NCI-H460 (cell line): ENCODE measurements around the gene GDF2. TPM values are rescaled to one million over a fixed set of nuclear protein-coding genes. Genes with fewer than 3 reads are reported as not detected.

ENCODE experiments used
- DNase-seq: peaks from one replicate; pipeline ENCODE4 v3.0.0-alpha.2; 2016; ENCODE audit warnings: low read depth; ENCODE audit errors: extremely low read depth
- total RNA-seq: library from RNA; depleted of rRNA; stranded (reverse); fragments of >200 nt; shearing (Covaris generic); gene quantifications from 2 replicates; pipeline ENCODE4 v1.2.3, GENCODE V29; 2014

GDF2 gene
- total RNA-seq, 1 experiment from 2014 or later = not detected

DNA sequence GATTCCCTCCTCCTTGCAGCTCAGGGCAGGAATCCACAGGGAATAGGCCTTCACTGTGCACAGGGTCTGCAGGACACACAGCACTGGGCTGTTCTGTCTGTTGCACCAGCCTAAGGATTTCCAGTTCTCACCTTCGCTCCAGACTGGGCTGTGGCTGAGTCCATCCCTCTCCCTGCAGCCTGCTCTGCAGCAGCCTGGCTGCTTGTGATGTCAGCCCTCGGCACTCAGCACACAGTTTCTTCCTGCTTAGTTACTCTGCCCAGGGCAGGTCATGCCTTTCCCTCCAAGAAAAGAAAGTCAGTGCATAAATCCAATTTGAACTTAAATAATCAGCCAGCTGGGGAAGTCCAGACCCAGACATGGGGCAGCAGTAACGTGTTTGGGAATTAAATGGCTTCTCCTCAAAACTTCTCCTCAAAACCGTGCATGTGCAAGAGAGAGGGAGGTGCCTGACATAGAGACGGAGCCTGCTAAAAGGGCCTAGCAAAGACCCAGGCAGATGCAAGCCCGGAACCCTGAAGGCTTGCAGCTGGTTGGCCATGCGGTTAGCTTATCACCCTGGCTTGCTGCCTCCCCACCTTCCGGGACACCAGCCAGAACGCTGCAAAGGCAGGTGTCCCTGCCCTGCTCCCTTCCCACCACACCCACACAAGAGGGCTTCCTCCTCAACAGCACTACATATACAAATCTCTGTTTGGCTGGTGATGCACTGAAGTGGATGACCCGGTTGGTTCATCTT, 10.9 kb upstream of the GDF2 start:
- no peak for DNase-seq

DNA sequence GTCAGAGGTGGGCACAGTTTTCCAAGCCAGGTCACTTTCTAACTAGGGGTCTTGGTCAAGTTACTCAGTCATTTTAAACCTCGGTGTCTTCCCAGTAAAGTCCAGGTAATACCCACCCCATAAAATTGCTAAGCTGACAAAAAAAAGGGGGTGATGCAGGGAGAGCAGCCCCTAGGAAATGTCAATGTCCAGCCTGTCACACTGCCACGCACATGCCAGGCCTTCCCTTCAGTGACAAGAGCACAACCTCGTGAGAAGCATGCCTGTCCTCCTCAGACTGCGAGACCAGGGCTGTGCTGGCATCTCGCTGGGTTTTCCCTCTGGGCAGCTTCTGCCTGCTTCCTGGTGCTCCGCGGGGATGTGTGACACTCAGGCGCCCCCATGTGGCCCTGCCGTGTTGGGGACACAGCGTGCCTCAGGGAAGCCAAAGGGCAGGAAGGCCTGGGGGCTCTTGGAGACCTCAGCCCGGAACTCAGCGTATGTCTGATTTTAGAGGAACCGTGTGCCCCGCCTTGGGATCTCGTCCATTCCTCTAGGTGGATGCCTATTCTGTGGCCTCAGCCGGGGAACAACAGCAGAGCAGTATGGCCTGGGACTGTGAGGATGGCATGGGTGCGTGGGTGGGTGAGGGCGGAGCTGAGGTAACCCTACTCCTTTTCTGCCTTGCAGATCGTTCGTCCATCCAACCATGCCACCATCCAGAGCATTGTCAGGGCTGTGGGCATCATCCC, 10.2 kb upstream of the GDF2 start:
- DNase-seq = peak; percentile 64

DNA sequence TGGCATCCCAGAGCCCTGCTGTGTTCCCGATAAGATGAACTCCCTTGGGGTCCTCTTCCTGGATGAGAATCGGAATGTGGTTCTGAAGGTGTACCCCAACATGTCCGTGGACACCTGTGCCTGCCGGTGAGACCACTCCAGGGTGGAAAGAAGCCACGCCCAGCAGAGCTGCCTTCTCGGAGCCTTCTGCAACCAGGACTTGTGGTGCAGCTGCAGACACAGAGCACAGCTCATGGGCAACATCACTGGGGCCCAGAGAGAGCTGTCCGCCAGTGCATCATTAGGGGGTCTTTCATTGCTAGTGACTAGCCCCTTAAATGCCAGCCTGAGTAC, 9.6 kb upstream of the GDF2 start:
- DNase-seq = no peak

DNA sequence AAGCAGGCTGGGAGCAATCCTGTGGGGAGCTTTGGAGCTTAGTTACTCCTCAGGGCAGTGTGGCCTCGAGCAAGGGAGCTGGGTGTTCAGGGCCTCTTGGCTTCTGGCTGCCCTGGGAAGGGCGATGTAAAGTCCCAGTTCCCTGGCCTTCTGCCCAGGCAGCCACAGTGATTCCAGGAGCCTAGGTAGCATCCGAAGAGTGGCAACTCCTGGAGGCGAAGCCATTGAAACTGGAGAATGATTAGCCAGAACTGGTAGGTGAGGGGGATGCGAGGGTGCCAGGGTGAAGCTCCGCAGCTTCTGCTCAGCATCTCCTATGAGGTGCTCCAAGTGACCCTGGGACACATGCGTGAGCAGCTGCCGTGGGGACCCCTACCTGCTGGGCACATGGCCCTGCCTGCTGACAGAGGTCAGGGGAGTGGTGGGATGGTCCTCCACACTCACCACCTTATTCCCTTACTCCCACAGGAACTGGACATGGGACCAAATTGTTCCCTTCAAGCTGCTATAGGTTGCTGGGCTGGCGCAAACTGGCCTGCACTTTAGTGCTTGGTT, 7.8 kb upstream of the GDF2 start:
- no peak for DNase-seq

DNA sequence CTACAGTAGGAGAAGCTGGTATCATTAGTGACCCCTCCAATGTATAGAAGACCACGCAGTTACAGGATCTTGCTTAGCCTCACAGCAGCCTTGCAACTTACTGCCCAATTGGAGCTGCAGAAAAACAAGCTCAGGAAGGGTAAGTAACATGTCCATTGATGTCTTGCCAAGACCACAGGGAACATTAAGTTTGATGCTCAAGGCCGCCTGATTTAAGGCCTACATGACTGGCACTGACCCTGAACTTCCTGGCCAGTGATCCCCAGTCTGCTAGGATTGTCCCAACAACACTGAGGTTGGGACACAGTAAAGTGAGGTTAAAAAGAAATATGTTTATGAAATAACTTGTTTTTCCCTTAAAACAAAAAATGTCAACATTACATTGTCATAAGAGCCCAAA, 6.8 kb upstream of the GDF2 start:
- no peak for DNase-seq

DNA sequence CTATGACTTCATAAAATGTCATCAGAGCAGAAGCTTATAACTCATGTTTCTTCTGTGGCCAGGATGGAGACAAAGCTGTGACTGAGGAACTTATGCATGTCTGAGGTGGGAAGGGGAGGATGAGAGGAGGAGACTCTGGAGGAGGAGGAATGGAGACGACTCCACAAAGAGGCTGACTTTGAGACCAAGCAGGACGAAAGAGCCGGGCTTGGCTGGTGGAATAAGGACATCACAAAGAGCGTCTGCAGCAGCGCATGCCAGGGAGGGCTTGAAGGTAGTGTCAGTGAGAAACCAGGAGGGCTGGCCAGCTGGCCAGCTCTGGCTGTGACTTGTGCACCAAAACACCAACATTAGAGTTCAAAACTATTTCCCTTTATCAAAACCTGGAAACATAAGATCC, 6.1 kb upstream of the GDF2 start:
- no peak for DNase-seq

DNA sequence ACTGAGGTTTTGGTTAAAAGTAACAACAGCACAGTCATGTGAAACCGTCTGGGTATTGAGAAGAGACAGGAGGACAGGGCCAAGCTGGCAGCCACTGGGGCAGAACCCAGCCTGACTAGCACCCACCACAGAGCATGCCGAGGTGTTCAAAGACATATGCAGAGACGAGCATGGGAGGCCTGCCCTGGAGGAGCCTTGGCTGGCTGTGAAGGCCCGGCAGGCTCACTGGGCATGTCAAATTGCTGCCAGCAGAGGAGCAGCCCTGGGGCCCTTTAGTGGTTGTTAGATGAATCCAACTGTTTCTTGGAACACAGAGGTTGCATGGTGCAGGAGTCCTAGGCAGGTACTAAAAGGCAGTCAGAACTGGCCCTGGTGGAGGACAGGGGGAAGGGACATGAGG, 5.0 kb upstream of the GDF2 start:
- no peak for DNase-seq

DNA sequence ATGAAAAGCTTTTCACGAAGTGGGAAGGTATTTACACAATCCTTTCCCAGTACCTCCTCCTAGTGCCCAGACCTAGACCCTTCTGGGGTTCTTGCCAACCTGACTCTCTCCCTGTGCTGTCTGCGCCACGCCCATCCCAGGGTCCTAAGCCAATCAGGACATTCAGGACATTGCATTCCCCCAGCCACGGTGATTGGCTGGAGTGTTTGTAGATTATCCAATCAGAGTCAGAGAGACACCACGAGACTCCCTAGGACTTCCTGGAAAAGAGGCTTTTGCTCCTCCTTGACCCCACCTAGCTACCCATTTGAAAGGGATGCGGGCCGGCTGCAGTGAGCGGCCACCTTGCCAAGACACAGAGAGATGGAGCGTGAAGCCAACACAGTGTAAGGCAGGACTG, 3.5 kb upstream of the GDF2 start:
- DNase-seq = no peak

DNA sequence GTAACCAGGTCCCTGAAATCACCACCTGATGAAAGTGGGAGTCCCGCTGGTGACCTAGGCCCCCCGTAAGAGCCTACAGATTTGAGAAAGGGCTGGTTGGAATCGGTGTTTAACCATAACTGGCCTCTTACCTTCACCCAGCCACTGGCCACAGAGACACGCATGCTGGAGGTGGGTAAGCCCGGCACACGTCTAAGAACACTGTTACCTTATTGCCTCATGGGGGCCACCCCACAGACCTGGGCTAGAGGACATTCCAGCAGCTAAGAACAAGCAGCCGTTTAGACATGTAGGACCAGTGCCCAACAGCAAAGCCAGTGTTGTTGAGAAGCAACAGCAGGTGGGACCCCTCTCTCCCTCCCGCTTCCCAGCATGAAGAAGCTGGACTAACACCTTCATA, 2.5 kb upstream of the GDF2 start:
- DNase-seq = no peak

DNA sequence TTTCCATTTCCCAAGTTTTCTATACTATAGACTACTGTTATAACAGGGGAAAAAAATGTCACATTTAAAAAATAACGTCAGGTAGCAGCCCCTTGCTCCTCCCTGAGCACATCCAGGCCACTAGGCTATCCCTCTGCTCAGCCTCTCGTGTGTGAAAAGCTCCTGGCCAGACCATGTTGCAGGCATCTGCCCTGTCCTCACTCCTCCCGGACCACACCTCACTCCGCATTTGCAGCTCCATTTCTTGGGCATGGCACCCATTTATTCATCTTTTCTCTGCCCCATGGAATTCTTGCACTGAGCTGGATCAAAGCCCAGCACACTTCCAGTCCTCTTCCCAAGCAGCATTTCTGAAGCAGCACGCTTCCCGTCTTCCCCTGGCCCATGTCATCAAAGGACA, 1.4 kb upstream of the GDF2 start:
- no peak for DNase-seq

DNA sequence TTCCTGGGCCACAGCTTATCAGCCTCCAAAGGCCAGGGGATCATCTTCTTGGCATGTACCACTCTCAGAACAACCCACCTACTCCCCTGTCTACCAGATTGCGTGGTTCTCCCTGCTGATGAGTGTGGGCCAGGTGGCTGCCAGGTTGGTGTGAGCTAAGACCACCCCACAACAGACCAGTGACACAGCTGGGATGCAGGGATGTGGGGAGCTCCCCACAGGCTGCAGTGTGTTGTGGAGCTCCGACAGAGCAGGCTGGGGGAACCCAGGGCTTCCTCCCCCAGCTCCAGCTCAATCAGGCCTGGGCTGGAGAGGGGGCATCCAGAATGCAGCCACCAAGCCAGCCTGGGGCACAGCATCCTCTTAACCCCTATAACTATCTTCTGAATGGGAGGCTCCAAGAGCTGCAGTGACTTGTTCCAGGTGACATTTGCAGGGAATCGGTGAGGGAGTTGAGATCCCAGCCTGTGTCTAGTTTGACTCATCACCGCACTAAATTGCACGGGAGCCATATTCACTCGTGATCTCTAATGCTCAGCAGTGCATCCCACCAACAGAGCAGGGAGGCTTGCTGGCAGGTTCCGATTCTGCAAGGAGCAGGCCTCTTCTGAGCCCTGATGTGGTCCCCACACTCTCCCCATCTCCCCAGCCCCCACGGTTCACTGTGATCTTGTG, 596 bp upstream of the GDF2 start:
- DNase-seq = no peak

DNA sequence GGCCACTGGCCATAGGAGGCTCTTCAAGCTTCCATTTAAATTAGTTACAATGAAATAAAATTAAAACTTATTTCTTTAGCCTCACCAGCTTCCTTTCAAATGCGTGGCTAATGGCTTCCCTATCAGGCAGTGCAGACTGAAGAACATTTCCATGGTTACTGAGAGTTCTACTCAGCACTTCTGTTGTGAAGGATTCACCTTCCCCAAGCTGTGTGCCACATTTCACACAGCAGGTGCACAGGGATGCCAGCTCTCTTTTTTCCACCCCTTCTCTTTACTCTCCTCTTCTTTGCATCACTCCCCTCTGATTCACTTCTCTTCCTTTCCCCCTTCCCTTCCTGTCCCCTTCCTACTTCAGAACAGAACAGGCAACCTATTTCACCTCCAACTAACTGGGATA, 833 bp downstream of the GDF2 start:
- no peak for DNase-seq

DNA sequence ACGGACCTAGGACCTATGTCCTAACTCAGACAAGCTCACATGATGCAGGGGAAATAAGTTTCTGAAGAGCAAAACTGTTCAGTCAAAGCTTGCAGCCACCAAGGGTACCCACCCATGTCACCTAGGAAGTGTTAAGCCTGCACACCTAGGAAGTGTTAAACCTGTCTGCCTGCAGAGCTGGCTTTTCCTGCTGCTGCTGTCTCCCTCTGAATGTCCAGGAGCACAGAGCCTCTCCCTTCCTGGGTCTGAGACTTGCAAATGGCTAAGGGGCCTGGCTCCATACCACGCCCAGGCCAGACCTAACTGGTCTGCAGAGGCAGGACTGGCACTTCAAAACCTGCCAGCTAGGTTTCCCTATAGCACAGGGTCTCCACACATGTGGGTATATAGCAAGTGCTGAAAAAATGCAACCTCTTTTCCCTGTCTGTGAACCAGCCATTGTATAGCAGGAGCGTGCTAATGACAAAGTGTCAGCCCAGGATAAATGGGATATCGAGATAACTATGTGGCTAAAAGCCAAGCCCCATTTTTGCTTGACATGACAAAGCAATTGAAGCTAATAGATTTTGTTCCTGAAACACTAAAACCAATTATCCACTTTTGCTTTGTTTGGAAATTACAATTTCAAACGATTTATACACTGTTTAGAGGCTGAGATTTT, 1.5 kb downstream of the GDF2 start:
- DNase-seq = no peak

DNA sequence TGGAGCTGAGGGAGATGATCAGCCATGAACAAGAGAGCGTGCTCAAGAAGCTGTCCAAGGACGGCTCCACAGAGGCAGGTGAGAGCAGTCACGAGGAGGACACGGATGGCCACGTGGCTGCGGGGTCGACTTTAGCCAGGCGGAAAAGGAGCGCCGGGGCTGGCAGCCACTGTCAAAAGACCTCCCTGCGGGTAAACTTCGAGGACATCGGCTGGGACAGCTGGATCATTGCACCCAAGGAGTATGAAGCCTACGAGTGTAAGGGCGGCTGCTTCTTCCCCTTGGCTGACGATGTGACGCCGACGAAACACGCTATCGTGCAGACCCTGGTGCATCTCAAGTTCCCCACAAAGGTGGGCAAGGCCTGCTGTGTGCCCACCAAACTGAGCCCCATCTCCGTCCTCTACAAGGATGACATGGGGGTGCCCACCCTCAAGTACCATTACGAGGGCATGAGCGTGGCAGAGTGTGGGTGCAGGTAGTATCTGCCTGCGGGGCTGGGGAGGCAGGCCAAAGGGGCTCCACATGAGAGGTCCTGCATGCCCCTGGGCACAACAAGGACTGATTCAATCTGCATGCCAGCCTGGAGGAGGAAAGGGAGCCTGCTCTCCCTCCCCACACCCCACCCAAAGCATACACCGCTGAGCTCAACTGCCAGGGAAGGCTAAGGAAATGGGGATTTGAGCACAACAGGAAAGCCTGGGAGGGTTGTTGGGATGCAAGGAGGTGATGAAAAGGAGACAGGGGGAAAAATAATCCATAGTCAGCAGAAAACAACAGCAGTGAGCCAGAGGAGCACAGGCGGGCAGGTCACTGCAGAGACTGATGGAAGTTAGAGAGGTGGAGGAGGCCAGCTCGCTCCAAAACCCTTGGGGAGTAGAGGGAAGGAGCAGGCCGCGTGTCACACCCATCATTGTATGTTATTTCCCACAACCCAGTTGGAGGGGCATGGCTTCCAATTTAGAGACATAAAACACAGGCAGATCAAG, 3.3 kb downstream of the GDF2 start:
- DNase-seq = no peak

DNA sequence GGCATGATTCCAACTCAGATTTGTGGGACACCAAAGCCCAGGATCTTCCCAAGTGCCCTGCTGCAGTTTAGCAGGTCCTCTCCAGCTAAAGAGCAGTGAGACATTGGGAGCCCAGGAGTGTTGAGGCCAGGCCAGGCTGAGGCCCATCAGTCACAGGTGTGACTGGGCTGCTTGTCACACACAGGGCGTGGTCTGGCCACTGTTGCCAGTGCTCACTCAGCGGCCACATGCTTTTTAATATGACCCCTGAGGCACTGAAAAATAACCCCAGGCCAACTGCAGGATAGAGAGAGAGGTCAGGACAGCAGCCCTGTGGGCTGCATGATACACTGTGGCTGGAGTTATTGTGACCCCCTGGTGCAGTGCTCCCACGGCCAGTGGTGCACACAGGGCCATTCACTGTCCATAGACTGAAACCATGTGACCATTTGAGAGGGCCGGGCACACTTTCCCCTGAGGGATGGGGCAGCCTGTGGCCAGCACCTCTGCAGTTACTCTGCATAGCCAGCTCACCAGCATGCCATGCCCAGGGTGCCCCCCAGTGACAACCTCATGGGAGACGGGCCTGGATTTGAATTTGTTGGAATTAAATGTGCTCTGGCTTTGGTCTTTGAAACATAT, 4.2 kb downstream of the GDF2 start:
- DNase-seq = no peak

DNA sequence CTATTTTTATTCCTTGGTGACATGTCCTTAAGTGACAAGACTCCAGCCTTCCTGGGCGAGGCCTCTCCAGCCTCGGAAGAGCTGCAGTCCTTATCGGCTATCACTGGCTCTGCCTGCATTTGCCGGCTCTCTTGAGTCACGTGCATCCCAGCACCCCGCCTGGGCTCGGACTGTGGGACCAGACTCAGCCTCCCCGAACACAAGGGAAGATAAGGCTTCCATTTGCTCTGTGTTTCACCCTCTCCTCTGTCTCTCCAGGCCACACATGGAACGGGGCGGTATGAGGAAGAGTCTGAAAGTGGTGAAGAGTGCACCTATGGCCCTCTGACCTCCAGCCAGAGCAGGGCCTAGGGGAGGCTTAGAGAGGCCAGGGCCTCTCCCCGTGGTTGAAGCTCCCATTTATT, 4.7 kb downstream of the GDF2 start:
- DNase-seq = no peak

DNA sequence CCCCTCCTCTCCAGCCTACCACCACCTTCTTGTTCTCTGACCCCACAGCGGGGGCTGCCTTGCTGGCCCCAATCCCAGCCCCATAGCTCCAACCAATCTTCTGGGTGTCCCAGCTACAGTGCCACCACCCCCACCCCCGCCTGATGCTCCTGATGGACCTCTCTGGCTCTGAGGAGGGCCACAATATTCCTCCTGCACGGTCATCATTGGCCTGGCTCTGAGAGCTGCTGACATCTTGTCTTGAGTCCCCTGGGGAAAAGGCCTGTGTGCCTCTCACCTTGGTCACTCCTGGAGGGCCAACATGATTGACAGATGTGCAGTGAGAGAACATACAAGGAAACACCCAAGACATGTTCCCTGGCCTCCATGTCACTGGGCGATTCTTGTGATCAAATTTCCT, 7.6 kb downstream of the GDF2 start:
- DNase-seq = no peak

DNA sequence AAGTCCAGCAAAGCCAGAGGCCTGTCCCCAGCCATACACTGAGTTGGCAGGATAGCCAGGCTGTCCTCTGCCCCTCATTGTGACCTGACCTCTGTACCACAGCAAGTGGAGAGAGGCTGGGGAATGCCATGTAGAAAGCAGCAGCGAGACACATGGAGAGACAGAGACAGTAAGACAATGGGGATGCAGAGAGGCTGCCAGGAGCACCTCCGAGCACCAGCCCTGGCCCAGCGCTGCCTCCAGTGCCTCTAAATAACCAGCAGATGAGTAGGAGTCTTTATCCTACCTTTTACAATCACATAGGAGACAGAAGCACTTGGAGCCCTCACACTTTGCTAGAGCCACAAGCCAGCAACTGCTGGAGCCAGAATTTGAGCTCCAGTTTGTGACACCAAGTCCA, 8.1 kb downstream of the GDF2 start:
- no peak for DNase-seq

DNA sequence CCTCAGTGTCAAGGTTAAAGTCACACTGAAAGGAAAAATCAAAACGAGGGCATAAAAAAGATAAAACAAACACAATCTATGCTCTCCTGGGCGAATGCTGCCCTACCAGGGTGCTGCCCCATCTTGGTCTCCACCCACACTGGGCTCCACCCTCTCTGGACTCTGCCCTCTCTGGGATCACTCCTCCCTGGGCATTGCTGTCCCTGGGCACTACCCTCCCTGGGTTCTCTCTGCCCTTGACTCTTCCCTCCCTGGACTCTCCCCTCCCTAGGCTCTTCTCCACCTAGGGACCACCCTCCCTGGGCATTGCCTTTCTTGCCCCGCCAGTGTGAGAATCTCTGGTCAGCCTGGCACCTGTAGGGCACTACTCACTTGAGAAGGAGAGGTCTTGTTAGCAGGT, 8.6 kb downstream of the GDF2 start:
- no peak for DNase-seq

DNA sequence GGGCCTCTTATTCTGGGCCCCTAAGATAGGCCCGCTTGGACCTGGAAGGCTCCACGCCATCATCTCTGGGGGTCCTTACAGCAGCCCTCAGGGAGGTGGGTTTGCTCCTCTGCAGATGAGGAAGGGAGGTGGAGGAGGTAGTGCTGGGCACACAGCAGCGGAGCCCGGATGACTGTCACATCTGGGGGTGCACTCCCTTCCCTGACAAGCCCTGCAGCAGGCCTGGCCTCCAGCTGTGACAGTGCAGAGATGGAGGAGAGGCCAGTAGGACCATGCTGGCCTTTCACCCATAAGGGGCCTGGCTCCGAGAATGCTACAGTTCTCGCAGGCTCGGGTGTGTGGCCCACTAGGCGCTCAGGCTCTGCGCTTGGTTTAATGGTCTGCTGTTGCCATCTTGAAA, 9.2 kb downstream of the GDF2 start:
- DNase-seq = no peak
